Colonic mucosa (tissue), 4 donors: ENCODE results near the gene HID1. TPM values are rescaled to one million over a fixed set of nuclear protein-coding genes. Genes with fewer than 3 reads are reported as not detected.
A peak's percentile ranks its signal among the peaks of the same experiment; 100 is the strongest.

ENCODE experiments used
- DNase-seq: peaks from one replicate; pipeline ENCODE4 v3.0.0-alpha.2; 2020
- H3K27ac ChIP-seq: fragments of 200-600 bp; one replicate; pipeline ENCODE4 v1.8.0; 2021
- H3K27me3 ChIP-seq: fragments of 200-600 bp; one replicate; pipeline ENCODE4 v1.8.0; 2021
- H3K36me3 ChIP-seq: fragments of 200-600 bp; one replicate; pipeline ENCODE4 v1.8.0; 2021
- H3K4me1 ChIP-seq: fragments of 200-600 bp; one replicate; pipeline ENCODE4 v1.8.0; 2021; ENCODE audit warnings: mild to moderate bottlenecking
- H3K4me3 ChIP-seq: fragments of 200-600 bp; one replicate; pipeline ENCODE4 v1.8.0; 2021
- H3K9ac ChIP-seq, 2 donors: one replicate each; pipeline ENCODE4 v1.7.0; 2013; ENCODE audit warnings: control low read depth in 2 of 2, low read depth in 2 of 2, low read length in 2 of 2
- H3K9me3 ChIP-seq: fragments of 200-600 bp; one replicate; pipeline ENCODE4 v1.8.0; 2021
- intact Hi-C: fragments of 100-400 bp; cut with DNase I; formaldehyde crosslinking; loops from one replicate; pipeline ENCODE4 v1.14.1; 2022
- total RNA-seq, 2 donors: library from RNA; stranded (reverse); fragmentation: NEBNext Ultra II Directional in 1 of 2; extraction: Animal tissue kit (Norgen Biotek cat#: 25700) in 1 of 2; gene quantifications; one replicate each; pipeline ENCODE4 v1.2.1, GENCODE V29; 2021
- TF ChIP-seq, protein P1 (sequence below): fragments of 200-600 bp; IDR thresholded peaks from one replicate; pipeline ENCODE4 v1.8.0; 2022; ENCODE audit warnings: antibody characterized with exemption, mild to moderate bottlenecking
- donor health status: healthy.
- donor health status: DM: no; HTN: no; CAD: no.
- donor health status: DM: no; HTN: no; CAD: no.

HID1 gene, protein sequence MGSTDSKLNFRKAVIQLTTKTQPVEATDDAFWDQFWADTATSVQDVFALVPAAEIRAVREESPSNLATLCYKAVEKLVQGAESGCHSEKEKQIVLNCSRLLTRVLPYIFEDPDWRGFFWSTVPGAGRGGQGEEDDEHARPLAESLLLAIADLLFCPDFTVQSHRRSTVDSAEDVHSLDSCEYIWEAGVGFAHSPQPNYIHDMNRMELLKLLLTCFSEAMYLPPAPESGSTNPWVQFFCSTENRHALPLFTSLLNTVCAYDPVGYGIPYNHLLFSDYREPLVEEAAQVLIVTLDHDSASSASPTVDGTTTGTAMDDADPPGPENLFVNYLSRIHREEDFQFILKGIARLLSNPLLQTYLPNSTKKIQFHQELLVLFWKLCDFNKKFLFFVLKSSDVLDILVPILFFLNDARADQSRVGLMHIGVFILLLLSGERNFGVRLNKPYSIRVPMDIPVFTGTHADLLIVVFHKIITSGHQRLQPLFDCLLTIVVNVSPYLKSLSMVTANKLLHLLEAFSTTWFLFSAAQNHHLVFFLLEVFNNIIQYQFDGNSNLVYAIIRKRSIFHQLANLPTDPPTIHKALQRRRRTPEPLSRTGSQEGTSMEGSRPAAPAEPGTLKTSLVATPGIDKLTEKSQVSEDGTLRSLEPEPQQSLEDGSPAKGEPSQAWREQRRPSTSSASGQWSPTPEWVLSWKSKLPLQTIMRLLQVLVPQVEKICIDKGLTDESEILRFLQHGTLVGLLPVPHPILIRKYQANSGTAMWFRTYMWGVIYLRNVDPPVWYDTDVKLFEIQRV
- total RNA-seq: 10 to 100 TPM; 47.8 to 54.8 TPM

DNA sequence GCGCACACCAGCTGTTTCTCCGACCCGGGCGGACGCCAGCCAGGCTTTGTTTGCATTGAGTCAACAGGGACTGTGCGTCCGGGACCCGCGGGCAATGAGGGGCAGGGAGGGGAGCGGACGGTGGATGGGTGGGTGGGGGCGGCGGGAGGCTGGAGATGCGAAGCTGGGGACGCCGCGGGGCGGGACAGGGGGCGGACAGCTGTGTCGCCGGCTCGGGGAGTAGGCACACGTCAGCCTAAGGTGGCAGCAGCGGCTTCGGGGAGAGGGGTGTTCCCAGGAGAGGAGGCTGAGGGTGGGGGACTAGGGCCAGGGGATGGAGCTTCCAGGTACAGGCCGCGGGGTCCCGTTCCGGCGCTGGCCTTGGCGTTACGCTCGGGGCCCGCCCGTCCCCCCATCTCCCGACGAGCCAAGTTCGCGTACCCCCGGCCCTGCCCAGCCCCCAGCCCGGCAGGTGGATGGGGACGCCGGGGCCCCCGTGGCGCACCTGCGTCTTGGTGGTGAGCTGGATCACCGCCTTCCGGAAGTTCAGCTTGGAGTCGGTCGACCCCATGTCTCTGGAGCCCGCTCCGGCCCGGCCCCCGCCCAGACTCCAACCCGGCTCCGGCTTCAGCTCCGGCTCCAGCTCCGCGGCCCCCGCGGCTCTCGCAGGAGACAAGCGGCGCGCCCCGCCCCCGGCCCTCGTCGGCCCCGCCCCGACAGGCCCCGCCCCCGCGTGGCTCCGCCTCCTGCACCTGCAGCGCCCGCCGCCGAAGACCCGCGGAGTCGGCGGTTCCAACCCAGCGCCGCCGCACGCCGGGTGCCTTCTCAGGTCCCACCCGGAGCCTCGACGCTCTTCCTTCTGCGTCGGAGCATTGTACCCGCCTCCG is at the start of gene HID1:
Gene HID1, minus strand, starts transcription at position 653 of the 866 bp plus-strand sequence. Its CDS starts 103 bp downstream, at position 550.
- DNase-seq: peak; percentile 81
- peaks cover 4% of the 10 kb centered on the region for H3K4me1 ChIP-seq
- peak within 1 kb of the TSS; percentile 72 for H3K4me3 ChIP-seq
- H3K9ac ChIP-seq: peak within 1 kb of the TSS; percentile 58 to 62
- no peaks in the 10 kb centered on the region for H3K9me3 ChIP-seq
- H3K27ac ChIP-seq: peak within 1 kb of the TSS; percentile 34
- TF ChIP-seq, protein P1, sequence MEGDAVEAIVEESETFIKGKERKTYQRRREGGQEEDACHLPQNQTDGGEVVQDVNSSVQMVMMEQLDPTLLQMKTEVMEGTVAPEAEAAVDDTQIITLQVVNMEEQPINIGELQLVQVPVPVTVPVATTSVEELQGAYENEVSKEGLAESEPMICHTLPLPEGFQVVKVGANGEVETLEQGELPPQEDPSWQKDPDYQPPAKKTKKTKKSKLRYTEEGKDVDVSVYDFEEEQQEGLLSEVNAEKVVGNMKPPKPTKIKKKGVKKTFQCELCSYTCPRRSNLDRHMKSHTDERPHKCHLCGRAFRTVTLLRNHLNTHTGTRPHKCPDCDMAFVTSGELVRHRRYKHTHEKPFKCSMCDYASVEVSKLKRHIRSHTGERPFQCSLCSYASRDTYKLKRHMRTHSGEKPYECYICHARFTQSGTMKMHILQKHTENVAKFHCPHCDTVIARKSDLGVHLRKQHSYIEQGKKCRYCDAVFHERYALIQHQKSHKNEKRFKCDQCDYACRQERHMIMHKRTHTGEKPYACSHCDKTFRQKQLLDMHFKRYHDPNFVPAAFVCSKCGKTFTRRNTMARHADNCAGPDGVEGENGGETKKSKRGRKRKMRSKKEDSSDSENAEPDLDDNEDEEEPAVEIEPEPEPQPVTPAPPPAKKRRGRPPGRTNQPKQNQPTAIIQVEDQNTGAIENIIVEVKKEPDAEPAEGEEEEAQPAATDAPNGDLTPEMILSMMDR: no peak
- no peaks in the 10 kb centered on the region for H3K36me3 ChIP-seq
- H3K27me3 ChIP-seq: no peaks in the 10 kb centered on the region
- intact Hi-C loops: no loop called here

DNA sequence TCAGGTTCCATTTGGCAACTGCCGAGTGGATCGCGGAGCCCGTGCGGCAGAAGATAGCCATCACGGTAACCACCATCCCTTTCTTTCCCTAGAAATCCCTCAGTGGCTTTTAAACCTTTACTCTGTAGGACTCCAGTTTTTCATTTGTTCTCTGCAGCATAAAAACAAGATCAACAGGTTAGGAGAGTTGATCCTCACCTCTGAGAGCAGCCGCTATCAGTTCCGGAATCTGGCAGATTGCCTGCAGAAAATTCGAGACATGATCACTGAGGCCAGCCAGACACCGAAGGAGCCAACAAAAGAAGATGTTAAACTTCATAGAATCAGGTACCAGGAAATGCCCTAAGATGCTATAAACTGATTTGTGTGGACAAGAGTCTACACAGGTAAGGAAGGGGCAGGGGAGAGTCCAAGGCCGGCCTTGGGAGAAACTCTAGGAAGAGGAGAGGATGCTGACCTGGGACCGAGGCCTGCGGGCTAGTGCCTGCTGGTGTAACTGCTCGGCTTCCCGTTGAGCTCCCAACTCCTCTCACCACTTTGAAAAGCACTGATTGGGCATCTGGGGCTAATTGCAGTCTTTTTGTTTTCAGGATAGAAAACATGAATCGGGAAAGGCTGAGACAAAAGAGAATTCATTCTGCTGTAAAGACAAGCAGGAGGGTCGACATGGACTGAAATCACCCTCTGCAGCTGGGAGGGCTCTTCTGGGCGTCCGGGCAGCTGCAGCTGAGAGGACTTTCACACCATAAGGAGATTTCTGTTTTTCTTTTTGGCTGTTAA is 48.0 kb upstream of the HID1 start:
- TF ChIP-seq, protein P1: no peak
- Histone ChIP-seq H3K9me3 (no peaks in the 10 kb centered on the region), H3K4me3 (no peak overlapping the region), H3K4me1 (no peaks in the 10 kb centered on the region), H3K27me3 (no peaks in the 10 kb centered on the region), H3K27ac (no peak overlapping the region), H3K36me3 (no peaks in the 10 kb centered on the region), H3K9ac (no peak overlapping the region)
- DNase-seq: no peak
- intact Hi-C loops: no loop called here

DNA sequence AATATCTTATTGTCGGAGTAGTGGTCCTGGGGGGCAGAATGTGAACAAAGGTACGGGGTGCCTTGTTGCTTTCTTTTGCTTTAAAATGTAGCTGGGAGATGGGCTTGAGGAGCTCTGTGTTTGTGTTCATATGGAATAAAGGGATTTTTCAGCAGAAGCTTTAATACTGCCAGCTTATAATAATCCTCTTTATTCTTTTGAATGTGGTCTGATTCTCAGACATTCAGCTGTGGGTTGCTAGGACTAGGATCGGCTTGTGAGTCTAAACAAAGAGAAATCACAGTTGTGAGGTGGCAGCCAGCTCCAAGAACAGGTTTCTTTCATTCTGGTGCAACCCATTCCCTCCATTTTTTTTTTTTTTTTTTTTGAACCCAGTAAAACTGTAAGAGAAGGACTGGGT is 47.2 kb upstream of the HID1 start:
- intact Hi-C loops: no loop called here
- Histone ChIP-seq H3K4me1 (no peaks in the 10 kb centered on the region), H3K9ac (no peak overlapping the region), H3K27ac (no peak overlapping the region), H3K4me3 (no peak overlapping the region), H3K9me3 (no peaks in the 10 kb centered on the region), H3K27me3 (no peaks in the 10 kb centered on the region), H3K36me3 (no peaks in the 10 kb centered on the region)
- no peak for DNase-seq
- TF ChIP-seq, protein P1: no peak

GRCh38 chr17:75019146-75019545 is 46.6 kb upstream of the HID1 start:
- Histone ChIP-seq H3K36me3 (no peaks in the 10 kb centered on the region), H3K4me1 (no peaks in the 10 kb centered on the region), H3K27ac (no peak overlapping the region), H3K9me3 (no peaks in the 10 kb centered on the region), H3K27me3 (no peaks in the 10 kb centered on the region), H3K4me3 (no peak overlapping the region), H3K9ac (no peak overlapping the region)
- TF ChIP-seq, protein P1: no peak
- intact Hi-C loops: no loop called here
- no peak for DNase-seq
